ENCODE results near the gene HNRNPAB. TPM values are rescaled to one million over a fixed set of nuclear protein-coding genes. Genes with fewer than 3 reads are reported as not detected.
"Not testable (repeated sequence)": the region's sequence is repeated elsewhere in the genome, so short reads cannot be mapped to it uniquely, and the experiment has no call there.

HNRNPAB gene
- total and polyA plus RNA-seq, 5 donors from 2014 or later: 63.1 to 79.5 (median 65.7) TPM

DNA sequence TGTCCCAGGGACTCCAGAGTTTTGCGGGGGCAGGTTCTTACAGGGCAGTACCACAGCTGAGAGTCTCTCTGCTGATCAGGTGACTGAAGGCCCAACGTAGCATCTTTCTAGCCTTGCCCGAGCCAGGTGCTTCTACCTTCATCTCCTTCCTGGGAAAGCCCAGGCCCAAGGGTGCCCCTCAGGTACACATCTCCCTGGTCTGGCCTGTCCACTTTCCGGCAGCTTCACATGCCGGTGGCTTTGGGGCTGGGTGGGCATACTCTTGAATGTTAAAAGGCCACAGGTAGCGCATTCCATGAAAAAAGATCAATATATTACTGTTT lies 33.9 kb downstream of the HNRNPAB start:
- H3K4me1 Mint-ChIP-seq: peaks cover 10 to 50% (median 14%) of the 10 kb centered on the region in 4 donors
- H3K4me3 ChIP-seq (ENCODE audit: low read depth, low read length): no peak overlapping the region
- peak overlapping the region; percentile 37 for H3K27ac ChIP-seq (ENCODE audit: insufficient read depth, low read length, poor library complexity, severe bottlenecking)
- DNase-seq (no peak), ATAC-seq (ENCODE audit: low read depth in 2 of 2) (no peak)
- no peaks in the 10 kb centered on the region for H3K9me3 ChIP-seq (ENCODE audit: control insufficient read depth in 2 of 2, low read length in 2 of 2)
- no peaks in the 10 kb centered on the region for H3K36me3 ChIP-seq (ENCODE audit: control insufficient read depth, insufficient read depth, low read length)
- no peaks in the 10 kb centered on the region for H3K36me3 Mint-ChIP-seq
- peak overlapping the region in 1 of 4 donors; percentile 8 for H3K4me3 Mint-ChIP-seq
- H3K27me3 ChIP-seq (ENCODE audit: control insufficient read depth, insufficient read depth, low read length): no peaks in the 10 kb centered on the region
- H3K27me3 Mint-ChIP-seq: peaks cover 4% of the 10 kb centered on the region
- peaks cover 26% of the 10 kb centered on the region for H3K4me1 ChIP-seq (ENCODE audit: control insufficient read depth, insufficient read depth, low read length, poor library complexity, severe bottlenecking)
- no peaks in the 10 kb centered on the region for H3K9me3 Mint-ChIP-seq
- H3K27ac Mint-ChIP-seq: peak overlapping the region in 1 of 3 donors; percentile 76

DNA sequence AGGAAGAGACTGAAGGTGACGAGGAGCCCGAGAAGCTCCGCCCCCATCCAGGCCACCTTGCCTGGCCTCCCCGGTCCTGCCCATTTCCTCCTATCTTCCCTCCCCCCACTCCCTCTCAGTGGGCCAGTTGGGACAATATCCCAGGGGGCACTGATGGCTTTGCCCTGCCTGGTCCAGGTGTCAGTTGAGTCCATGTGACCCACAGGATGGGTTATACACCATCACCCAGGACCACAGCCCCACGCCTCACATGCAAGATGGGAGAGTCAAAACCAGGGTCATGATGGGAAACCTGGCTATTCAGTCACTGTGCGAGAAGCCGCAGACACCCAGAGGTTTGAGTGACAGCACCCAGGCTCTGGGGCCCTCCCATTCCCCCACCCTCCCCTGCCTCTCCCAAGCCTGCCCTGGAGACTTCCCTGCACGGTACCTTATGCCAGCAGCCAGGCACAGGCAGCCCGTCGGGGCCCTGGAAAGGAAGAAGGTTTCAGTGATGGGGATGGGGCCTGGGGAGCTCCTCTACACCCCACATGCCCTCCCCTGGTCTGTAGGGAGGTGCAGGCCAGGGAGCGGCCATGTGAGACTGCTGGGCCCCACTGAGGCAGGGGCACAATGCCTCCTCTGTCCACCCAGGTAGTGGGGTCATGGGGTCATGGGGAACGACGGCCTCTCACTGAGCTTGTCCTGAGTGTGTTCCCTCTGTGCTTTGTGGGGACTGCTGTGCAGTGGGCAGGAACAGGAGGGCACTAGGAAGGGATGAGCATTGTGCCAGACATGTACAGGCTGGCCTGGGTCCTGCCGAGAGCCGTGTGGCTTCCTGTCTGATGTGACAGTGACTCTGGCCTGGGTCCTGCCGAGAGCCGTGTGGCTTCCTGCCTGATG lies 34.6 kb downstream of the HNRNPAB start:
- Histone ChIP-seq H3K4me3 (ENCODE audit: low read depth, low read length) (no peak overlapping the region), H3K36me3 (ENCODE audit: control insufficient read depth, insufficient read depth, low read length) (no peaks in the 10 kb centered on the region), H3K4me1 (ENCODE audit: control insufficient read depth, insufficient read depth, low read length, poor library complexity, severe bottlenecking) (peaks cover 26% of the 10 kb centered on the region), H3K27me3 (ENCODE audit: control insufficient read depth, insufficient read depth, low read length) (no peaks in the 10 kb centered on the region), H3K27ac (ENCODE audit: insufficient read depth, low read length, poor library complexity, severe bottlenecking) (peak overlapping the region; percentile 37), H3K9me3 (ENCODE audit: control insufficient read depth in 2 of 2, low read length in 2 of 2) (no peaks in the 10 kb centered on the region)
- Mint-ChIP-seq H3K36me3 (no peaks in the 10 kb centered on the region), H3K4me1 (peaks cover 10 to 47% (median 14%) of the 10 kb centered on the region in 4 donors), H3K9me3 (no peaks in the 10 kb centered on the region), H3K27me3 (peaks cover 4% of the 10 kb centered on the region), H3K4me3 (peak overlapping the region in 3 of 4 donors; percentile 38 to 78 (median 63)), H3K27ac (peak overlapping the region in 1 of 3 donors; percentile 83)
- DNase-seq (peak in 1 of 3 donors; percentile 45), ATAC-seq (ENCODE audit: low read depth in 2 of 2) (no peak)

DNA sequence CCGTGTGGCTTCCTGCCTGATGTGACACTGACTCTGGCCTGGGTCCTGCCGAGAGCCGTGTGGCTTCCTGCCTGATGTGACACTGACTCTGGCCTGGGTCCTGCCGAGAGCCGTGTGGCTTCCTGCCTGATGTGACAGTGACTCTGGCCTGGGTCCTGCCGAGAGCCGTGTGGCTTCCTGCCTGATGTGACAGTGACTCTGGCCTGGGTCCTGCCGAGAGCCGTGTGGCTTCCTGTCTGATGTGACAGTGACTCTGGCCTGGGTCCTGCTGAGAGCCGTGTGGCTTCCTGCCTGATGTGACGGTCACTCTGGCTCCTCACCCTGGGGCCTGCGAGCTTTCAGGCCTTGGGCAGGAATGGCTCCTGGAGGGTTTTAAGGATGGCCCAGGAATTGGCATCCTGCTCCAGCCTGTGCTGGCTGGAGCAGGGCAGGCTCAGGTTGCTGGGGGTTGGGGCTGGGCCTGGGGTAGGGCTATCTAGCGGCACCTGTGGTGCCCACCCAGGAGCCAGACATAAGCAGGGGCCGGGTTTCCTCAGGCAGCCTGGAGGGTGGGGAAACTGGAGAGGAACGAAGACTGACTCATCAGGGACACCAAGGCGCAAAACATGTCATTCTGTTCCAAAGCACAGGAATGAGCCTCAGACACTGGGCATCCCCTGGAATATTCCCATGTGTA lies 35.4 kb downstream of the HNRNPAB start:
- DNase-seq: peak in 1 of 3 donors; percentile 47
- H3K4me3 ChIP-seq (ENCODE audit: low read depth, low read length); ATAC-seq (ENCODE audit: low read depth in 2 of 2); H3K36me3 Mint-ChIP-seq; H3K9me3 Mint-ChIP-seq; H3K36me3 ChIP-seq (ENCODE audit: control insufficient read depth, insufficient read depth, low read length); H3K27me3 Mint-ChIP-seq; H3K9me3 ChIP-seq (ENCODE audit: control insufficient read depth in 2 of 2, low read length in 2 of 2); H3K27me3 ChIP-seq (ENCODE audit: control insufficient read depth, insufficient read depth, low read length): not testable (repeated sequence)
- Mint-ChIP-seq H3K4me1 (peaks cover 10 to 45% (median 11%) of the 10 kb centered on the region in 4 donors), H3K4me3 (peak overlapping the region in 1 of 4 donors; percentile 78), H3K27ac (peak overlapping the region in 1 of 3 donors; percentile 78)
- H3K27ac ChIP-seq (ENCODE audit: insufficient read depth, low read length, poor library complexity, severe bottlenecking): peak overlapping the region; percentile 23
- H3K4me1 ChIP-seq (ENCODE audit: control insufficient read depth, insufficient read depth, low read length, poor library complexity, severe bottlenecking): peaks cover 26% of the 10 kb centered on the region

DNA sequence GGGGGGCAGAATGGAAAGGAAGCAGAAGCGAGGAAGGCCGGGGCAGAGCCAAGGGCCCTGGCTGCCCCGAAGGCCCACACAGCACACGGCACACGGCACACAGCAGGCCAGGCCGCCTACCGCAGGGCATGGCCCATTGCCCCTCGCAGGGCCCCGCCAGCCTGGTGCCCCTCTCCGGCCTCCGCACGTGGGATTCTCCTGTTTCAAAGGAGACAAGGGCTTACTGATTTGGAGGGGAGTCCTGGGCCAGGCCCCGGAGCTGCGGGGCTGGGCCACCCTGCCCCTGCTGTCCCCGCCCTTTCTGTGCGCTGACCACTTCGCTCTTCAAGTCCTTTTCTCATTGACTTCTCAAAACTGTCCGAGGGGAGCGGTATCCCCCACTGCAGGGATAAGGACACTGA lies 36.0 kb downstream of the HNRNPAB start:
- H3K4me3 ChIP-seq (ENCODE audit: low read depth, low read length): no peak overlapping the region
- peak overlapping the region in 2 of 4 donors; percentile 31 to 69 for H3K4me3 Mint-ChIP-seq
- H3K4me1 Mint-ChIP-seq: peaks cover 5 to 40% (median 7%) of the 10 kb centered on the region in 4 donors
- H3K27me3 ChIP-seq (ENCODE audit: control insufficient read depth, insufficient read depth, low read length): no peaks in the 10 kb centered on the region
- H3K36me3 Mint-ChIP-seq: no peaks in the 10 kb centered on the region
- H3K4me1 ChIP-seq (ENCODE audit: control insufficient read depth, insufficient read depth, low read length, poor library complexity, severe bottlenecking): peaks cover 26% of the 10 kb centered on the region
- H3K27ac ChIP-seq (ENCODE audit: insufficient read depth, low read length, poor library complexity, severe bottlenecking): no peak overlapping the region
- H3K9me3 ChIP-seq (ENCODE audit: control insufficient read depth in 2 of 2, low read length in 2 of 2): no peaks in the 10 kb centered on the region
- peak overlapping the region in 1 of 3 donors; percentile 78 for H3K27ac Mint-ChIP-seq
- no peaks in the 10 kb centered on the region for H3K36me3 ChIP-seq (ENCODE audit: control insufficient read depth, insufficient read depth, low read length)
- no peaks in the 10 kb centered on the region for H3K9me3 Mint-ChIP-seq
- peak in 1 of 3 donors; percentile 11 for DNase-seq
- peaks cover under 1% of the 10 kb centered on the region for H3K27me3 Mint-ChIP-seq
- no peak for ATAC-seq (ENCODE audit: low read depth in 2 of 2)

DNA sequence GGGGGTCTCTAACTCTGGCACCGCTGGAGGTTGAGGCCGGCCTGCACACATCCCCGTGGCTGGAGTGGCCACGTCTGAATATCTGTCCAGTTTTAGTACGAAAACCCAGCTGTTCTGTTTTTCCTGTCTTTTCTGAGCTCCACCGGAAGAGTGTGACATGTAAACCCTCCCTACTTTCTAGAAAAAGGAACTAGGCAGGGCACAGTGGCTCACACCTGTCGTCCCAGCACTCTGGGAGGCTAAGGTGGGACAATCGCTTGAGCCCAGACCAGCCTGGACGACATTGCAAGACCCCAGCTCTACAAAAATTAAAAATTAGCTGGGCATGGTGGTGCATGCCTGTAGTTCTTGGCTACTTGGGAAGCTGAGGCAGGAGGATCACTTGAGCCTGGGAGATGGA lies 36.4 kb downstream of the HNRNPAB start:
- Histone ChIP-seq H3K27me3 (ENCODE audit: control insufficient read depth, insufficient read depth, low read length) (no peaks in the 10 kb centered on the region), H3K27ac (ENCODE audit: insufficient read depth, low read length, poor library complexity, severe bottlenecking) (no peak overlapping the region), H3K9me3 (ENCODE audit: control insufficient read depth in 2 of 2, low read length in 2 of 2) (no peaks in the 10 kb centered on the region), H3K4me3 (ENCODE audit: low read depth, low read length) (no peak overlapping the region), H3K4me1 (ENCODE audit: control insufficient read depth, insufficient read depth, low read length, poor library complexity, severe bottlenecking) (peaks cover 26% of the 10 kb centered on the region), H3K36me3 (ENCODE audit: control insufficient read depth, insufficient read depth, low read length) (no peaks in the 10 kb centered on the region)
- H3K27ac Mint-ChIP-seq: peak overlapping the region; percentile 67 to 79 (median 74)
- peak in 1 of 3 donors; percentile 51 for DNase-seq
- no peak for ATAC-seq (ENCODE audit: low read depth in 2 of 2)
- peaks cover 5 to 40% (median 7%) of the 10 kb centered on the region in 4 donors for H3K4me1 Mint-ChIP-seq
- H3K27me3 Mint-ChIP-seq: no peaks in the 10 kb centered on the region
- no peaks in the 10 kb centered on the region for H3K9me3 Mint-ChIP-seq
- H3K4me3 Mint-ChIP-seq: peak overlapping the region in 2 of 4 donors; percentile 31 to 69
- no peaks in the 10 kb centered on the region for H3K36me3 Mint-ChIP-seq

DNA sequence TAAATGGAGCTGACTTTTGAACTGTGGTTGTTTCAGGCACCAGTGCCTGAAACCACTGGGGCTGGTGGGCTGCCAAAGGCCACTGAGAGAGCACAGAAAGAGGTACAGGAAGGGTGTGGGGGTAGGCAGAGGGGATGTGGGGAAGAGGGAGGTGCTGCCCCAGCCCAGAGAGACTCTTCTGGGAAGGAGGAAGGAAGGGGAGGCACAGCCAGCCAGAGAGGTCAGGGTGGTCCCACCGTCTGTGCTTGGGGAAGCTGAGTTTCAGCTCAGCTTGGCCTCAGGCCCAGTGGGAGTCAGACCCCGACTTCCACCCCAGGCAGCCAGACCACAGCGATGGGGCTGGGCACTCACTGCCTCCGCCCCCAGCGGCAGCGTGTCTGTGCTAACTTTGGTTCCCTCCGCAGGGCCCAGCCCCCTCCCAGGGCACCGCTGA lies 36.9 kb downstream of the HNRNPAB start:
- Histone ChIP-seq H3K27ac (ENCODE audit: insufficient read depth, low read length, poor library complexity, severe bottlenecking) (no peak overlapping the region), H3K9me3 (ENCODE audit: control insufficient read depth in 2 of 2, low read length in 2 of 2) (no peaks in the 10 kb centered on the region), H3K4me3 (ENCODE audit: low read depth, low read length) (no peak overlapping the region), H3K27me3 (ENCODE audit: control insufficient read depth, insufficient read depth, low read length) (no peaks in the 10 kb centered on the region), H3K36me3 (ENCODE audit: control insufficient read depth, insufficient read depth, low read length) (no peaks in the 10 kb centered on the region), H3K4me1 (ENCODE audit: control insufficient read depth, insufficient read depth, low read length, poor library complexity, severe bottlenecking) (peaks cover 26% of the 10 kb centered on the region)
- H3K4me1 Mint-ChIP-seq: peaks cover 5 to 40% (median 7%) of the 10 kb centered on the region in 4 donors
- peak overlapping the region; percentile 67 to 79 (median 74) for H3K27ac Mint-ChIP-seq
- ATAC-seq (ENCODE audit: low read depth in 2 of 2) (no peak), DNase-seq (peak in 1 of 3 donors; percentile 23)
- no peaks in the 10 kb centered on the region for H3K27me3 Mint-ChIP-seq
- H3K36me3 Mint-ChIP-seq: no peaks in the 10 kb centered on the region
- H3K9me3 Mint-ChIP-seq: no peaks in the 10 kb centered on the region
- H3K4me3 Mint-ChIP-seq: peak overlapping the region in 1 of 4 donors; percentile 31

DNA sequence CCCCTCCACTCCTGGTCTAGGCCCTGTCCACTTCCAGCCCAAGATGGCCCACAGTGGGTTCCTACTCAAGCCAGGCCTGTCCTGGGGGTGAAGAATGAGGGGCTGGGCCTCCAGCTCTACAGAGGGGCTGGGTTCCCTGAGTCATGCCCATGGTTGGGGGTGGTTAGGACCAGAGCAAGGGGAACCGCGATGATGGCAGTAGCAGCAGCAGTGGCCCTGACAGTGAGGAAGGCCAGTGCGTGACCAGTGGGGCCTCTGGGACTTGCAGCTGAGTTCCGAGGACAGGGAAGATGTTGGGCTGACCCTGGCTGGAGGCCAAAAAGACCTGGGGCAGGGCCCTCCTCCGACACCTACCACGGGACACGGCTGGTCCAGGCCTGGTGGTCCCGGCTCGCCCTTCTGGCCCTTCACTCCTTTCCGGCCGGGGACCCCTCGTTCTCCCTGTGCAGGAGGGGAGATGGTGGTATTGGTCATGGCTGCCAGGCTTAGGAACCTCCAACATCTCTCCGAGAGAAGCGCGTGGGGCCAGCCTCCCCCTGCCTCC lies 37.4 kb downstream of the HNRNPAB start:
- Mint-ChIP-seq H3K4me1 (peaks cover 5 to 40% (median 7%) of the 10 kb centered on the region in 4 donors), H3K27me3 (no peaks in the 10 kb centered on the region), H3K4me3 (no peak overlapping the region), H3K36me3 (no peaks in the 10 kb centered on the region), H3K9me3 (no peaks in the 10 kb centered on the region), H3K27ac (peak overlapping the region in 1 of 3 donors; percentile 83)
- no peaks in the 10 kb centered on the region for H3K9me3 ChIP-seq (ENCODE audit: control insufficient read depth in 2 of 2, low read length in 2 of 2)
- no peaks in the 10 kb centered on the region for H3K27me3 ChIP-seq (ENCODE audit: control insufficient read depth, insufficient read depth, low read length)
- no peak overlapping the region for H3K4me3 ChIP-seq (ENCODE audit: low read depth, low read length)
- H3K27ac ChIP-seq (ENCODE audit: insufficient read depth, low read length, poor library complexity, severe bottlenecking): no peak overlapping the region
- no peaks in the 10 kb centered on the region for H3K36me3 ChIP-seq (ENCODE audit: control insufficient read depth, insufficient read depth, low read length)
- DNase-seq (no peak), ATAC-seq (ENCODE audit: low read depth in 2 of 2) (no peak)
- peaks cover 26% of the 10 kb centered on the region for H3K4me1 ChIP-seq (ENCODE audit: control insufficient read depth, insufficient read depth, low read length, poor library complexity, severe bottlenecking)

Data from CD4-positive, CD25-positive, alpha-beta regulatory T cell (primary cell).